Stomach (tissue), 4 donors: Measurements from ENCODE around the gene PFN2.
"Not testable (repeated sequence)": the region's sequence is repeated elsewhere in the genome, so short reads cannot be mapped to it uniquely, and the experiment has no call there.

Source experiments
- CTCF ChIP-seq, 7 experiments: fragments of 450-650 bp in 4 of 7; fragments of 200-600 bp in 3 of 7; sonication (generic) in 3 of 7; IDR thresholded peaks; one replicate each; pipeline ENCODE4 v1.5.1; 2016 to 2019; ENCODE audit warnings: antibody characterized with exemption in 7 of 7, control low read depth in 2 of 7, mild to moderate bottlenecking in 1 of 7
- POLR2A ChIP-seq, 4 donors: fragments of 450-650 bp; IDR thresholded peaks; one replicate each; pipeline ENCODE4 v1.6.1; 2016; ENCODE audit warnings: antibody characterized with exemption in 4 of 4, control low read depth in 2 of 4, mild to moderate bottlenecking in 1 of 4, moderate library complexity in 1 of 4
- POLR2AphosphoS5 ChIP-seq, 3 donors: sonication (generic); formaldehyde crosslinking; IDR thresholded peaks; one replicate each; pipeline ENCODE4 v1.6.1; 2016; ENCODE audit warnings: antibody characterized with exemption in 3 of 3

GRCh38 chr3:149943966-149944365, 26.7 kb downstream of the PFN2 start:
- TF ChIP-seq POLR2AphosphoS5, CTCF, POLR2A (IDR thresholded peaks at IDR 0.05): not testable (repeated sequence)
